Skeletal muscle tissue (tissue), 4 donors: ENCODE results near the gene CNTFR. TPM values are rescaled to one million over a fixed set of nuclear protein-coding genes. Genes with fewer than 3 reads are reported as not detected.

Experiments used
- H3K27ac ChIP-seq: one replicate; pipeline ENCODE4 v1.7.0; 2013; ENCODE audit warnings: mild to moderate bottlenecking, low read depth, low read length, inconsistent platforms
- H3K27me3 ChIP-seq, 3 donors: one replicate each; pipeline ENCODE4 v1.7.0; 2013; ENCODE audit warnings: low read length in 3 of 3; ENCODE audit not compliant: control insufficient read depth in 3 of 3, insufficient read depth in 3 of 3
- H3K36me3 ChIP-seq, 3 donors: one replicate each; pipeline ENCODE4 v1.7.0; 2013; ENCODE audit warnings: low read length in 3 of 3; ENCODE audit not compliant: control insufficient read depth in 3 of 3, insufficient read depth in 3 of 3
- H3K4me1 ChIP-seq, 3 donors: one replicate each; pipeline ENCODE4 v1.7.0; 2013; ENCODE audit warnings: low read length in 3 of 3, mild to moderate bottlenecking in 3 of 3; ENCODE audit not compliant: control insufficient read depth in 3 of 3, insufficient read depth in 3 of 3
- H3K4me3 ChIP-seq, 3 donors: one replicate each; pipeline ENCODE4 v1.7.0; 2013; ENCODE audit warnings: low read length in 3 of 3
- H3K9ac ChIP-seq, 3 donors: one replicate each; pipeline ENCODE4 v1.7.0; 2013; ENCODE audit warnings: low read length in 3 of 3, mild to moderate bottlenecking in 3 of 3, moderate library complexity in 2 of 3, low read depth in 1 of 3
- H3K9me3 ChIP-seq, 3 donors: one replicate each; pipeline ENCODE4 v1.7.0; 2013; ENCODE audit warnings: low read length in 3 of 3; ENCODE audit not compliant: control insufficient read depth in 3 of 3
- total RNA-seq: library from RNA; depleted of rRNA; stranded (reverse); fragments of >200 nt; gene quantifications from one replicate; pipeline ENCODE4 v1.2.3, GENCODE V29; 2014
- donor health status: Osteomylitis.

CNTFR gene
- total RNA-seq, 1 donor from 2014 or later, result 3.1 TPM

DNA sequence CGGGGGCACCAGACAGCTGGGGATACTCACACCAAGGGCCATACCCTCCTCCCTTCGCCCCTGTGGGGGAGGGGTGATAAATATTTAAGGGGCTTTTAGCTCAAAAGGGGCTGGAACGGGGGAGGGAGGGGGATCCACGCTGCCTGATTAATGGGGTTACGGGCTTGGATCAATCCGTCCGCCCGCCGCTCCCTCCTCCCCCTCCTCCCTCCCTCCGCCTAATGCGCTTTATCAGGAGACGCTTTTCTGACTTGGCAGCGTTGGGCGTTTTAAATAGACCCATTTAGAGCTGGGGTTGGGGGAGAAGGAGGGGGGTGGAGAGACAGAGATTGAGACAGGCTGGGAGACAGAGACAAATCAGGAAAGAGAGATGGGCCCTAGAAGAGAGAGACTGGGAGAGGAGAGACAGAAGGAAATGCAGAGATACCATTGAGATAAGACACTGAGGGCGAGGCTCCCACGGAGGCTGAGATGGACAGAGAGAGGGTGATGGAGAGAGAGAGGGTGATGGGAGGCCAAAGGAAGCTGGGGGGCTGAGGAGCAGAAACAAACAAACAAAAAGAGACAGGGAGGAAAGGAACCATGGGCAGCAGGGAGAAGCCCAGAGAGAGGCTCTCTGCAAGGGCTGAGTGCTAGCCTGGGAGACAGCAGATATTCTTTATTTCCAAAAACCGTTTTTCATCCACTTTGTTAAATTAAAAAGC lies 10.3 kb downstream of the CNTFR start:
- Histone ChIP-seq H3K9ac (no peak overlapping the region), H3K4me1 (peaks cover 6 to 19% (median 14%) of the 10 kb centered on the region in 3 donors), H3K36me3 (peaks cover 0 to 4% (median 3%) of the 10 kb centered on the region in 3 donors), H3K9me3 (no peaks in the 10 kb centered on the region), H3K4me3 (no peak overlapping the region), H3K27me3 (peaks cover 0 to 23% (median 10%) of the 10 kb centered on the region in 3 donors), H3K27ac (no peak overlapping the region)

DNA sequence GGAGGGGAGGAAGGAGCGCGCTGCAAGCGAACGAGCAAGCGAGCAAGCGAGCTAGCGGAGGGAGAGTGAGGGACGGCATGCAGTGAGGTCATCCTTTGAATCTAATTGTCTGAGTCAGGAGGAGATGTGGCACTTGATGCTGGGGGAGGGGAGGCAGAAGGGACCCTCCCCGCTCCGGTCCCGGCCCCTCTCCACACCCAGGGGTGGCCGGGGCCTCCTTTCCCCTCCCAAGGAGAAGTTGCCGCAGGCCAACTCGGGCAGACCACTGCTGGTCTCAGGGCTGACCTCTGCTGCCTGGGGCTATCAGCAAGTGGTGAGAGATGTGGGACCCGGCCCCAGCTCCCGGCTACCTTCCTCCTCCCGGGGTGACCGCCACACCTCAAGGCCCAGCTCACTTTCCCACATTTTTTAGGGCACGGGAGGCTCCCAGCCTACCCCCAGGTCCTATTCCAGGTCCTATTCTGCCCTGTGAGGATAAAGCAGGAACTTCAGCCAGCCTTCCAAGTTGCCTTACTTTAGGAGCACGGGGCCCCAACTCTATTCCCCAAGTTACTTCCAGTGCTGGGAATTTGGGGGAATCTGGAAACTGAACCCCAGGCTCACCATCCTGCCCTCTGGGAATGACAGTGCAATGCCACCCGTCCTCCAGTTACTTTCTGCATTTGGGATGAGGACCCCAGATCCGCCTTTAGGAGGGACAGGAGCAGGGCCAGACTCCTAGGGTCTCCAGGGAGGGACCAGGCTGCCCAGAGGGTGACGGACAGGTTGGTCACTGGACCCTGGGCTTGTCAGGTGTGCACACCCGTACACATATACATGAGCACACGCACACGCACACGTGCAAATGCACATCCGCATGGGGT lies 11.1 kb downstream of the CNTFR start:
- no peak overlapping the region for H3K9ac ChIP-seq
- peaks cover 0 to 23% (median 10%) of the 10 kb centered on the region in 3 donors for H3K27me3 ChIP-seq
- peaks cover 0 to 13% (median 7%) of the 10 kb centered on the region in 3 donors for H3K4me1 ChIP-seq
- H3K4me3 ChIP-seq, result no peak overlapping the region
- H3K27ac ChIP-seq, result no peak overlapping the region
- no peaks in the 10 kb centered on the region for H3K9me3 ChIP-seq
- peaks cover 0 to 4% (median 4%) of the 10 kb centered on the region in 3 donors for H3K36me3 ChIP-seq

DNA sequence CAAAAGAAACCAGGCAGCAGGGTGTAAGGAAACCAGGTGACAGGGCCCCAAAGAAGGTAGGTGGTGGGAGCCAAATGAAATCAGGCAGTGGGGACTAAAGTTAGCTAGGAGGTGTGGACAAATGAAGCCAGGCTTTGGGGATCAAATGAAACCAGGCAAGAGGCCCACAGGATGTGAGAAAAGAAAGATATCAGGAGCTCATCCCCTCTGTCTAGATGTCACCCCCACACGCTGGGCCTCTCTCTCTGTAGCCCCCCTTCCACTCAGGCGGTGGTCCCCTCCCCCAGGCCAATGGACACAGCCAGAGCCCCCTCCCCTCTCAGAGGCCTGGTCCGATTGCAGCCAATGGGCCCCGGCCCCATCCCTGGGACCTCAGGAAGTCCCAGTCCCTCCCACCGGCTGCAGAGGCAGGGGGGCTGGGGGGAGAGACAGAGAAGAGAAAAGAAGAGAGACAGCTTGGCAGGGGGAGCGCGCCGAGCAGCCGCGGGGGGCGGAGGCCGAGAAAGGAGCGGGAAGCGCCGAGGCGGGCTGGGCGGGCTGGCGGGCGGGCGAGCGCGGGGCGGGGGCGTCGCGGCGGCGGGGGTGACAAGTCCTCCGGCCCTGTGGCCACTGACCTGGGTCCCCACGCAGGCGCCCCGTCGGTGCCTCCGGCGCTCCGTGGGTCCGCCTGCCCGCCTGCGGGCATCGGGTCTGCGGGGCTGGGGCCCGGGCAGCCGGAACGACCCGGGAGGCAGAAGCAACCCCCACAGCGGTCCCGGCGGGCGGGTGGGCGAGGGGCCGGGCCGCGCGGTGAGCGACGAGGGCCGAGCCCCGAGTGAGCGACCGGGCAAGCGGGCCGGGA lies 11.9 kb downstream of the CNTFR start:
- Histone ChIP-seq H3K27ac (no peak overlapping the region), H3K9me3 (no peaks in the 10 kb centered on the region), H3K9ac (no peak overlapping the region), H3K27me3 (peaks cover 0 to 20% (median 10%) of the 10 kb centered on the region in 3 donors), H3K4me1 (peaks cover 0 to 6% (median 3%) of the 10 kb centered on the region in 3 donors), H3K36me3 (peaks cover 0 to 5% (median 4%) of the 10 kb centered on the region in 3 donors), H3K4me3 (no peak overlapping the region)

DNA sequence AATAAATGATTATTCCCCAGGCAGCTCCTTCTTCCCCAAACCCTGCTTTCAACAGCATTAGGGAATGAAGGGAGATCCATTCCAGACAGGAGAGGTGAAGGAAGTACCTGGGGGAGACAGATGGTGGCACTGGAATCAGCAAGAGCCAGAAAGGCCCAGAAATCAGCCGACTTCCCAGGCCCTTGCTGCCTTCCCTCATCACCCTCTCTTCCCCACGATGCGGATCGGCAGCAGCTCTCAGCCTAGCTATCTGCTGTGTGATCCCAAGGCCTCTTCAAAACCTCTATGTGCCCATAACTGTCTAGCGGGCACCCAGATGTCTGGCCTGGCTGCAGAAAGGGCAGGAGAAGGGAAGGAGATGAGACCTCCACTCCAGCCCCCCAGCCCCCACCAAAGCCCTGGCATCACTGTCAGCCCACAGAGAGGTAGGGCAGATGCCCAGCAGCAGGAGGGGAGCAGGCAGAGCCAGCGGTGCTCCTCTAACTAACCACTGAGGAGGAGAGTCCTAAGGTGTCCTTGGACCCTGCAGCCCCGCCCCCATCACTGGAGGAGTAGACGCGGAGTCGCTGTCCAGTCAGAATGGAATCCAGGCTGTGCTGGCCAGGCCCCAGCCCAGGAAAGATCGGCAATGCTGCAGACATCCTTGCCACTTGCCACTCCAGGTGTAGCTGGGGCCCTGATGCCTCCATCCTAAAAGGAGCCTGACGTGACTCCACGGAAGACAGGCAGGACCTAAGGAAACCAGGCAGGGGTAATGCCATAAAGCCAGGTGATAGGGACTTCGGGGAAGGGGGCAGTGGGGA lies 12.7 kb downstream of the CNTFR start:
- Histone ChIP-seq H3K4me1 (peaks cover 1 to 10% (median 10%) of the 10 kb centered on the region in 3 donors), H3K27ac (no peak overlapping the region), H3K27me3 (peaks cover 0 to 20% (median 10%) of the 10 kb centered on the region in 3 donors), H3K9ac (no peak overlapping the region), H3K36me3 (peaks cover 0 to 5% (median 4%) of the 10 kb centered on the region in 3 donors), H3K4me3 (no peak overlapping the region), H3K9me3 (no peaks in the 10 kb centered on the region)

DNA sequence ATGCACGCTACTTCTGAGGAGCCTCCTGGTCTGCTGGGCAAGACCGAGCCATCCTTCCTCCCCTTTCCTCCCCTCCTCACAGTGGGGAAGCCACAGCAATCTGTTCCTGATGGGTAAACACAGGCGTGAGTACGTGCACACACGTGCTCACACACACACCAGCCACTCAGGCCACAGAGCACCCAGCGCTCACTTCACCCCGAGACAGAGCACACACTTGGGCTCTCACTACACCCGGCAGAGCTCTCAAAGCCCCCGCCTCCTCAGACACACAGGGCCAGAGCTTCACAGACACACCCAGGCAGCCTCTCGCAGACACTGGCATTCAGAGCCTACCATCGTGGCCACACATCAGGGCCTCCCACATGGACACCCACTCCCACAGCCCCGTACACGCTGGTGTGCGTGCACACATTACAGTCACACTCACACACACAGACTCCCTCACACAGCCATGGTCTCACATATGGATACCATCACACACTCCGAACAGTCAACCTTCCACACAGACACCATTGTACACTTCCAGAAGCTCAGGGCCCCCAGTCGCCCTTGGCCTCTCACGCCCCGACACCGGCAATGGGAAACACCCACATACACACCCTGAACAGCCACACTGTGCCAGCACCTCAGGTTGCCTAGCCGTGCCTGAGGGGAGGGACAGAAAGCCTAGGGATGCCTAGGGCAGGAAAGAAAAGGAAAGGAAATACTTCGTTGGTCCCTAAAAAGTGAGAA lies 13.5 kb downstream of the CNTFR start:
- no peaks in the 10 kb centered on the region for H3K9me3 ChIP-seq
- peaks cover 9 to 18% (median 18%) of the 10 kb centered on the region in 3 donors for H3K4me1 ChIP-seq
- peaks cover 0 to 5% (median 0%) of the 10 kb centered on the region in 3 donors for H3K36me3 ChIP-seq
- H3K27ac ChIP-seq, result no peak overlapping the region
- no peak overlapping the region for H3K9ac ChIP-seq
- no peak overlapping the region for H3K4me3 ChIP-seq
- H3K27me3 ChIP-seq, result peaks cover 0 to 20% (median 6%) of the 10 kb centered on the region in 3 donors

DNA sequence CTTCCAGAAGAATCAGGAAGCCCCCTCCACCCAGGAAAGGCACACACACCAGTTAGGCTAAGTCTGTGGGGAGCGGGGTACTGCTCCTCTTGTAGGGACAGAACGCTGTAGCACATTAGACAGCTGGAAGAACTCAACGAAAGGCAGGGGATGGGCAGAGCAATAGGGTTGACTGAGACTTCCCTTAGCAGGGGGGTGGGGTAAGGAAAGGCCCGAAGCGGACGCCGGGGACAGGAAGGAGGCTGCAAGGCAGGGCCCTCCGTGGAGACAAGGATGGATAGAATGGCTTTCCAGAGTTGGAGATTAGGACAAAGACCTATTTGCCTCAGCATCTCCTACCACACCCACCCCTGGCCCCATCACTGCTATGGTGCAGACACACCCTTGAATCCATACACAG lies 14.3 kb downstream of the CNTFR start:
- H3K9me3 ChIP-seq, result no peaks in the 10 kb centered on the region
- no peak overlapping the region for H3K9ac ChIP-seq
- H3K27me3 ChIP-seq, result peaks cover 0 to 20% (median 3%) of the 10 kb centered on the region in 3 donors
- H3K27ac ChIP-seq, result no peak overlapping the region
- no peak overlapping the region for H3K4me3 ChIP-seq
- peaks cover 0 to 5% (median 0%) of the 10 kb centered on the region in 3 donors for H3K36me3 ChIP-seq
- H3K4me1 ChIP-seq, result peaks cover 16 to 26% (median 25%) of the 10 kb centered on the region in 3 donors

DNA sequence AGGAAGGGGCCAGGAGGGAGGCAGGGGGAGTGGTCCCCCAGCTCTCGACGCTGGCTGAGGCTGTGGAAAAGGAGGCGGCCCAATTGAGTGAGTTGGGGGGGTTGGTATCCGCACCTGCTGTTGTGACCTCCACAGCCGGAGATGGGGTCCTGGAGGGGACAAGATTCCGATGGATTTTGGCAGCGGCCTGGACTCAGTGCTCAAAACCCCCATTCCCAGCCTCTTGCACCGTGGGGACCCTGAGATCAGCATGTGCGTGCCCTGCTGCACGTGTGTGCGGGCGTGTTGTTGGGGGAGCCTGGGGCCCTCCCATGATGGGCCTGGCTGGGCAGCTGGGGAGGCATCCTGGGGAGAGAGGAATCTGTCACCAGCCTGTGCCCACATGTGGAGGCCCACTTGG lies 15.0 kb downstream of the CNTFR start:
- peaks cover 0 to 16% (median 3%) of the 10 kb centered on the region in 3 donors for H3K27me3 ChIP-seq
- H3K27ac ChIP-seq, result no peak overlapping the region
- H3K9me3 ChIP-seq, result no peaks in the 10 kb centered on the region
- H3K9ac ChIP-seq, result no peak overlapping the region
- H3K4me3 ChIP-seq, result no peak overlapping the region
- peaks cover 20 to 32% (median 30%) of the 10 kb centered on the region in 3 donors for H3K4me1 ChIP-seq
- peaks cover 0 to 5% (median 0%) of the 10 kb centered on the region in 3 donors for H3K36me3 ChIP-seq

DNA sequence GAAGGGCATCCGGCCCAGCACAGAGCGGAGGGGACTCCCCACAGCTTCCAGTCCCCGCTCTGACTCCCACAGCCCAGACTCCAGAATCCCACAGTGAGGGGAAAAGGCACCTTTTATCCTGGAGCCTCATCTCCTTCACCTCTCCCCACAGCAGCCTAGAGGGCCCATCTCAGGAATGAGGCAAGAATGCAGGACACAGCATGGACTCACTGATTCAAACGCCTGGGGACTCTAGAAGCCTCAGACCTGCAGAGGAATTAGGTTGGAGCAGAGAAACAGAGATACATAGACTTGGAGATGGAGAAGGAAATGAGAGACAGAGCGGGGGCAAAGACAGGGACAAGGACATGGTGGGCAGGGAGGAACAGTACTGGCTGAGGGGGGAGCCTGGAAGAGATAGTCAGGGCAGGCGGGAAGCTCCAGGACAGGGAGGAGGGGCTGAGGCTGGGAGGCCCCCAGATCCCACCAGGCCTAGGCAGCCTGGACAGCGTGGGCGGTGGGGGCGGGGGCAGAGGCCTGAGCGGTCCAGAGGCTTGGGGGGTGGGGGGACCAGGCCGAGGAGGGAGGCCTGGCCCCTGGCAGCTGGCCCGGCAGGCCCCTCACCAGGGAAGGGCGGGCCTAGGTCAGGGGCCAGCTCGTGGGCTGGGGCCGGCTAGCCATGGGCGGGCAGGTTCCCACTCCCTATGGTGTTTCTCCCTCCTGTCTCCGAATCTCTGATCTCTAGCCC lies 15.8 kb downstream of the CNTFR start:
- H3K36me3 ChIP-seq, result peaks cover 0 to 5% (median 0%) of the 10 kb centered on the region in 3 donors
- H3K9ac ChIP-seq, result no peak overlapping the region
- H3K9me3 ChIP-seq, result no peaks in the 10 kb centered on the region
- peaks cover 20 to 31% (median 30%) of the 10 kb centered on the region in 3 donors for H3K4me1 ChIP-seq
- peaks cover 0 to 14% (median 2%) of the 10 kb centered on the region in 3 donors for H3K27me3 ChIP-seq
- H3K4me3 ChIP-seq, result no peak overlapping the region
- H3K27ac ChIP-seq, result no peak overlapping the region
